Measurements from ENCODE around the gene RAB6A.

- no peak for TF ChIP-seq POLR2A (IDR thresholded peaks at IDR 0.05)
- no peak for TF ChIP-seq EP300 (IDR thresholded peaks at IDR 0.05)
These were observed 127.9 kb downstream of the RAB6A start for GRCh38 chr11:73632996-73633395.
